Epithelial cell of esophagus (primary cell): Measurements from ENCODE around the gene RGS6.
A peak's percentile ranks its signal among the peaks of the same experiment; 100 is the strongest.

ENCODE experiments used
- DNase-seq: peaks from one replicate; pipeline ENCODE4 v3.0.0; 2010; ENCODE audit warnings: low read depth
- H3K4me3 ChIP-seq: 2 replicates; pipeline ENCODE4 v1.5.1; 2011; ENCODE audit warnings: mild to moderate bottlenecking, low read length, control low read depth
- TF ChIP-seq, protein P1 (sequence below): IDR thresholded peaks from 2 replicates; pipeline ENCODE4 v1.5.1; 2011; ENCODE audit warnings: low read depth, mild to moderate bottlenecking, low read length, control low read depth, inconsistent platforms; ENCODE audit not compliant: insufficient read depth; ENCODE audit errors: missing control alignments

The RGS6 gene

DNA sequence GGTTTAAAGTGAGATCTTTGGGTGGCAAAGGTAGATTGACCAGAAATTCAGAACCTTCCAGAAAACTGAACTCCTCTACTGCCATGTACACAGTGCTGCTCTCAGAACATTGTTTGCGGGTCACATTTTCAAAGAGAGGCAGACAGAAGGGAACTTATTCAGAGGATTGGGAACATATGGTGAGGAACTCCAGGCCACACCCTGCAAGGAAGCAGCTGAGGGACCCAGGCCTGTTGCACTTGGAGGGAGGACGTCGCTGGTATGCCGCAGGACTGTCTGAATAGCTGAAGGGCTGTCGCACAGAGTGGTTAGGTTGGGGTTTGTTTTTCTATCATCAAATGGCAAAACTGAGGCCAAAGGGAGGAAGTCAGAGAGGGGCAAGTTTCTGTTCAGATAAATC lies 520.5 kb downstream of the RGS6 start:
- H3K4me3 ChIP-seq: no peak overlapping the region
- no peak for DNase-seq
- TF ChIP-seq, protein P1, sequence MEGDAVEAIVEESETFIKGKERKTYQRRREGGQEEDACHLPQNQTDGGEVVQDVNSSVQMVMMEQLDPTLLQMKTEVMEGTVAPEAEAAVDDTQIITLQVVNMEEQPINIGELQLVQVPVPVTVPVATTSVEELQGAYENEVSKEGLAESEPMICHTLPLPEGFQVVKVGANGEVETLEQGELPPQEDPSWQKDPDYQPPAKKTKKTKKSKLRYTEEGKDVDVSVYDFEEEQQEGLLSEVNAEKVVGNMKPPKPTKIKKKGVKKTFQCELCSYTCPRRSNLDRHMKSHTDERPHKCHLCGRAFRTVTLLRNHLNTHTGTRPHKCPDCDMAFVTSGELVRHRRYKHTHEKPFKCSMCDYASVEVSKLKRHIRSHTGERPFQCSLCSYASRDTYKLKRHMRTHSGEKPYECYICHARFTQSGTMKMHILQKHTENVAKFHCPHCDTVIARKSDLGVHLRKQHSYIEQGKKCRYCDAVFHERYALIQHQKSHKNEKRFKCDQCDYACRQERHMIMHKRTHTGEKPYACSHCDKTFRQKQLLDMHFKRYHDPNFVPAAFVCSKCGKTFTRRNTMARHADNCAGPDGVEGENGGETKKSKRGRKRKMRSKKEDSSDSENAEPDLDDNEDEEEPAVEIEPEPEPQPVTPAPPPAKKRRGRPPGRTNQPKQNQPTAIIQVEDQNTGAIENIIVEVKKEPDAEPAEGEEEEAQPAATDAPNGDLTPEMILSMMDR: no peak

DNA sequence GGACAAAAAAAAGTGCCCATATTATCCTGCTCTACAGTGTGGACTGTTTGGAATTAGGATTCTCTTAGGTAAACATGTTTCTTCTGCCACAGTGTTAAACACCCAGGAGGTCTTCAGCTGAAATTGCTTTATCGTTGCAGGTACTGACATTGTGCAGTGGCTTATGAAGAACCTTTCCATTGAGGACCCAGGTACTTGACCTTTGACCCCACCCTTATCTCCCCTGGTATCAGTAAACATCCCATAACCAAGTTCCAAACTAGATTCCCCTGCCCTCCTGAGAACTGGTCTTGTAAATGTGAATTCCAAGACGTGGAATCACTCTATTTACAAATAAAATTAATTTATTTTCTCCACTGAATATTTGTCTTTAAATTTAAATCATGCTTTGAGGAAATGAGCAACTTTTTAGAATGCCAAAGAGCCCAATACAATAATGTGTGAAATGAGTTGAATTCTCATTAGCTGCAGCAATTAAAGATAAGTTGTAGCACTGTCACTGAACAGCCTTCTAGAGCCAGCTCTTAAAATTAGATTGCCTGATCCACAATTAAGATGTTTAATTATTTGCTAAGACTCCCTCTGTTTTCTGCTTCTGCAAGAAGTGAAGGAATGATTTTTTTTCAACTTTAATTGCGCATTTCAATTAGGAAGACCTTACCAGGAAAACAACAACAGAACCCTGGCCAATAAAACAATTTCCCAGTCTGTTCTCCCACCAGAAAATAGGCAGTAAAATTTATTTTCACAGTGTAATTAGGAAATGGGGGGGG lies 522.3 kb downstream of the RGS6 start:
- no peak for DNase-seq
- no peak overlapping the region for H3K4me3 ChIP-seq
- TF ChIP-seq, protein P1: no peak

DNA sequence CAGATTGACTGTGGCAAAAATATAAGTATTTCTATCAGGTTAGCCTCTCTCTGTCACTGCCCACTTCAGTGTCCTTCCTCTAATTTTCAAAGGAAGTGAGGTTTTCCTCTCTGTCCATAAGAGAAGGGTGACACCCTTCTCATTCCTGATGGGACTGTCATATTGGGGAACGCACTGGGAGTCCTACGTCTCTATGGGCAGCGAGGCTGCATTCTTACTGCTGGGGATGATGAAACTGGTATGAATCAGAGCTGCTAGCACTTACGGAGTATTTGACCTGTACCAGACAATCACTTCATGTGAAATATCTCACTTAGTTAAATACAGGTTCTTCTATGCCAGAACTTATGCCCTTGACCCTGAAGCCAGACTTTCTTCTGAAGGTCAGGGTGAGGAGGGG lies 525.4 kb downstream of the RGS6 start:
- peak; percentile 62 for DNase-seq
- TF ChIP-seq, protein P1: no peak
- H3K4me3 ChIP-seq: no peak overlapping the region

DNA sequence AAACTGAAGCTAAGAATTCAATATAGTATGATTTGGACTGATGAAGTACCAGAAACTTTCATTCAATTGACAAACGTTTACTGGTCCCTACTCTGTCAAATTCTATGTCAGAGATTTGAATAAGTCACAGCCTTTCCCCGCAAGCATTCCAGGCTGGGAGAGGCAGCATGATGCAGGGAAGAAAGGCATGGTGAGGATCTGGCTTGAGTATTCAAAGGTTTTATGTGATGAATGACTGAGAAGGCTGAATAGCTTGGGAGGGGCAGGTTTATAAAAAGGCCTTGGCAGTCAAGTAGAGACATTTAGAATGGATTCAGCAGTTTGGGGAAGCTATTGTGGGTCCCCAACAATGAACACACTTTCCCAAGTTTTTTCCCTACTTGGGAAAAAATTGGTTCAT lies 529.8 kb downstream of the RGS6 start:
- TF ChIP-seq, protein P1: no peak
- no peak overlapping the region for H3K4me3 ChIP-seq
- no peak for DNase-seq

DNA sequence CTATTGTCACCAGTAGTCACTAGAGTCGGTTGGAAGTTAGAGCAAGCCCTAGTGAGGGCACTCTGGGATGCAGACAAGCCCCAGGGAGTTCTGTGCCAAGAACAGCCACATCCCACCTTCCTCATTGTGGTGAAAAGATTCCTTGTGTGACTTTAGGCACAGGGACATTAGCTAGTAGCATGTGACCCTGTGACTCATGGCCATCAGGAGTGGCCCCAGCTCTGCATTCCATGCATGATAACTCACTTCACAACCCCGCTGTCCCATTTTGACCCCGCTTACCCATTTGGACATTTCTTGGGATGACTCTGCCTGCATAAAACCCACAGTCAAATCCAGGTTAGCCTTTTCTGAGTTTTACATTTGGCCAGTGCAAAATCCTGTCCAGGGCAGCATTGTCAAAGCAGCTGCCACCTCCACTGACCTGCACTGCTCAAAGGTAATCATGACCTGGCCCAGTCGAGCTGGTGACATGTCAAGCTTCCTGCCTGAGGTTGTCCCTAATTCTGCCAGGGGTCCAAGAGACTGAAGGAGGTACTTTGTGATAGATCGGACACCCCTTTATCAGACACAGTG lies 531.1 kb downstream of the RGS6 start:
- TF ChIP-seq, protein P1: no peak
- no peak overlapping the region for H3K4me3 ChIP-seq
- no peak for DNase-seq

DNA sequence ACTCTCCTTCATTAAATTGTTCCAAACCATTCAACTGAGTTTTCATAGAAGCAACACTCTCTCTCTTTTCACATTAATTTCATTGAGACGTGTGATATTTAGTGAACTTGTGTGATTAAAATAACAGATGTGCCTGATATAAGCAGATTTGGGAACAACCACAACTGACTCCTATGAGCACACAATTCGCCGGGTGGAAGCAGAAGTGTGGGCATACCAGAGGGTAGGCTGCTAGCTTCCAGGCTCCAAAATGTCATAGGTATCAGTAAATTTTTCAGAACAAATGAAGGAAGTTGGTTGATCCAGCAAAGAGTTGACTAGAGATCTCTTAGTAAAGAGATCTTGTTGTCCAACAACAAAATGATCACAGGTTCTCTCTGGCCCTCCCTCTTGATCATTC lies 532.0 kb downstream of the RGS6 start:
- no peak for DNase-seq
- H3K4me3 ChIP-seq: no peak overlapping the region
- TF ChIP-seq, protein P1: no peak

DNA sequence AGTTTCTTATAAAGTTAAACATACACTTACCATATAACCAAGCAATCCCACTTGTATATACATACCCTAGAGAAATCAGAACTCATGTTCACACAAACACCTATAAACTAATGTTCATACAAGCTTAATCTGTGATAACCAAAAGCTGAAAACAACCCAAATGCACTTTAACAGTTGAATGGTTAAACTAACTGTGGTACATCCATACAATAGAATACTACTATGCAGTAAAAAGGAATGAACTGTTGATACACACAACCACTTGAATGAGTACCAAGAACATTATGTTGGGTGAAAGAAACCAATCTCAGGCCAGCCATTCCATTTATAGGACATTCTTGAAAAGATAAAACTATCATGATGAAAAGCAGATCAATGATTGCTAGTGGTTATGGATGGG lies 534.1 kb downstream of the RGS6 start:
- no peak overlapping the region for H3K4me3 ChIP-seq
- no peak for DNase-seq

More for the DNA sequence above, 534.1 kb downstream of the RGS6 start:
- TF ChIP-seq, protein P1: no peak
